Erythroblast (primary cell): ENCODE data around the gene NPHP4.

Experiments
- GATA1 ChIP-seq: IDR thresholded peaks from 2 replicates; pipeline ENCODE4 v1.6.1; 2011; ENCODE audit warnings: low read depth, mild to moderate bottlenecking, control low read depth, low read length, moderate library complexity
- POLR2A ChIP-seq: IDR thresholded peaks from 2 replicates; pipeline ENCODE4 v1.6.1; 2011; ENCODE audit warnings: mild to moderate bottlenecking, low read length

GRCh38 chr1:5861871-5862825 lies 130.1 kb downstream of the NPHP4 start:
- no peak for TF ChIP-seq POLR2A
- no peak for TF ChIP-seq GATA1
